ENCODE measurements around the gene WTAP.
"Not testable (repeated sequence)": the region's sequence is repeated elsewhere in the genome, so short reads cannot be mapped to it uniquely, and the experiment has no call there.

Gene WTAP

GRCh38 chr6:159693894-159694545 lies 33.3 kb upstream of the WTAP start:
- DNase-seq = no peak

- no peak for DNase-seq
These were observed 31.3 kb upstream of the WTAP start for GRCh38 chr6:159695984-159696383.

GRCh38 chr6:159700970-159701369 lies 26.3 kb upstream of the WTAP start:
- DNase-seq = no peak

- DNase-seq = no peak
These were observed 25.8 kb upstream of the WTAP start for GRCh38 chr6:159701413-159701999.

GRCh38 chr6:159710603-159711002 lies 16.7 kb upstream of the WTAP start:
- not testable (repeated sequence) for DNase-seq

- not testable (repeated sequence) for DNase-seq
These were observed 14.9 kb upstream of the WTAP start for GRCh38 chr6:159712389-159712788.

- no peak for DNase-seq
These were observed 13.3 kb upstream of the WTAP start for GRCh38 chr6:159713984-159714383.

GRCh38 chr6:159714404-159714803 lies 12.9 kb upstream of the WTAP start:
- no peak for DNase-seq

GRCh38 chr6:159715166-159715565 lies 12.1 kb upstream of the WTAP start:
- DNase-seq = no peak

- DNase-seq = no peak
These were observed 11.7 kb upstream of the WTAP start for GRCh38 chr6:159715605-159716004.

- DNase-seq = no peak
These were observed 10.8 kb upstream of the WTAP start for GRCh38 chr6:159716247-159717096.

- no peak for DNase-seq
These were observed 8.7 kb upstream of the WTAP start for GRCh38 chr6:159718634-159719033.

GRCh38 chr6:159719287-159719686 lies 8.0 kb upstream of the WTAP start:
- no peak for DNase-seq

- no peak for DNase-seq
These were observed 6.6 kb upstream of the WTAP start for GRCh38 chr6:159720708-159721107.

GRCh38 chr6:159721981-159722380 lies 5.3 kb upstream of the WTAP start:
- DNase-seq = not testable (repeated sequence)

- no peak for DNase-seq
These were observed 4.7 kb upstream of the WTAP start for GRCh38 chr6:159722655-159723054.

- no peak for DNase-seq
These were observed 4.0 kb upstream of the WTAP start for GRCh38 chr6:159723259-159723658.

GRCh38 chr6:159724778-159725177 lies 2.5 kb upstream of the WTAP start:
- no peak for DNase-seq

GRCh38 chr6:159725208-159725607 lies 2.1 kb upstream of the WTAP start:
- not testable (repeated sequence) for DNase-seq

- no peak for DNase-seq
These were observed 920 bp upstream of the WTAP start for GRCh38 chr6:159726255-159726917.

- no peak for DNase-seq
These were observed 575 bp downstream of the WTAP start for GRCh38 chr6:159727717-159728445.

- DNase-seq = no peak
These were observed 1.2 kb downstream of the WTAP start for GRCh38 chr6:159728531-159728964.

Data from activated CD8-positive, alpha-beta memory T cell treated with anti-CD3 and anti-CD28 coated beads, Interleukin-2, amount 50 U/mL, for 48 hours (primary cell).